Loucy (cell line): ENCODE data around the gene FOXP1.

Experiments
- CTCF ChIP-seq: fragments of 200-600 bp; sonication (generic); conservative IDR thresholded peaks from 2 replicates; pipeline ENCODE4 v1.5.1; 2014; ENCODE audit warnings: mild to moderate bottlenecking, antibody characterized with exemption, low read length
- EZH2phosphoT487 ChIP-seq: fragments of 200-600 bp; IDR thresholded peaks from 2 replicates; pipeline ENCODE4 v1.6.1; 2018; ENCODE audit warnings: antibody characterized with exemption, mild to moderate bottlenecking, moderate library complexity, borderline replicate concordance

GRCh38 chr3:71028802-71029201, 554.7 kb downstream of the FOXP1 start:
- TF ChIP-seq CTCF (no peak), EZH2phosphoT487 (no peak)
